Activated CD8-positive, alpha-beta memory T cell treated with anti-CD3 and anti-CD28 coated beads, Interleukin-2, amount 10 ng/mL, durations not matched to agents 7 days and 5 days (primary cell): Measurements from ENCODE around the gene MRGPRE. TPM values are rescaled to one million over a fixed set of nuclear protein-coding genes. Genes with fewer than 3 reads are reported as not detected.
"Not testable (repeated sequence)": the region's sequence is repeated elsewhere in the genome, so short reads cannot be mapped to it uniquely, and the experiment has no call there.

Experiments
- ATAC-seq: fragments of 150-1000 bp; cut with Tn5 transposase; one replicate; pipeline ENCODE4 v1.10.0; 2021; ENCODE audit warnings: moderate library complexity
- CTCF ChIA-PET: fragments of 350-600 bp; sonication (Branson Sonifier 250); formaldehyde crosslinking; loops from one replicate; lab custom pipeline; 2021; ENCODE audit warnings: antibody characterized with exemption; lab: Charles Lee
- DNase-seq: peaks from one replicate; pipeline ENCODE4 v3.0.0-alpha.2; 2020
- H3K27ac Mint-ChIP-seq: one replicate; pipeline ENCODE4 v1.8.0; 2021; ENCODE audit warnings: mild to moderate bottlenecking, mixed read lengths
- H3K27me3 Mint-ChIP-seq: one replicate; pipeline ENCODE4 v1.8.0; 2021; ENCODE audit warnings: mixed read lengths
- H3K36me3 Mint-ChIP-seq: one replicate; pipeline ENCODE4 v1.8.0; 2021; ENCODE audit warnings: mild to moderate bottlenecking, mixed read lengths
- H3K4me1 Mint-ChIP-seq: one replicate; pipeline ENCODE4 v1.8.0; 2021; ENCODE audit warnings: mixed read lengths
- H3K4me3 Mint-ChIP-seq: one replicate; pipeline ENCODE4 v1.8.0; 2021; ENCODE audit warnings: mild to moderate bottlenecking, moderate library complexity, mixed read lengths
- H3K9me3 Mint-ChIP-seq: one replicate; pipeline ENCODE4 v1.8.0; 2022; ENCODE audit warnings: low read depth, mixed read lengths
- total RNA-seq, 2 experiments: library from RNA; stranded (reverse); gene quantifications; one replicate each; pipeline ENCODE4 v1.2.3, GENCODE V29; 2021

MRGPRE gene
- total RNA-seq = not detected

- H3K4me3 Mint-ChIP-seq = no peak within 1 kb of the TSS
- H3K27me3 Mint-ChIP-seq = peaks cover 12% of the 10 kb centered on the region
- H3K9me3 Mint-ChIP-seq = no peaks in the 10 kb centered on the region
- H3K4me1 Mint-ChIP-seq = no peaks in the 10 kb centered on the region
- CTCF ChIA-PET = no interaction called here
- DNase-seq (no peak), ATAC-seq (no peak)
- no peak within 1 kb of the TSS for H3K27ac Mint-ChIP-seq
- H3K36me3 Mint-ChIP-seq = no peaks in the 10 kb centered on the region
These were observed at the start of gene MRGPRE for GRCh38 chr11:3231851-3232744. TSS of gene MRGPRE (minus strand) at chr11:3232417. CDS start at chr11:3228799, 3,618 bp downstream.

- CTCF ChIA-PET, H3K4me1 Mint-ChIP-seq, DNase-seq, H3K36me3 Mint-ChIP-seq, H3K27ac Mint-ChIP-seq, H3K4me3 Mint-ChIP-seq, ATAC-seq, H3K27me3 Mint-ChIP-seq, H3K9me3 Mint-ChIP-seq: not testable (repeated sequence)
These were observed 48.9 kb upstream of the MRGPRE start for GRCh38 chr11:3281146-3281545.

- H3K27me3 Mint-ChIP-seq, H3K36me3 Mint-ChIP-seq, DNase-seq, H3K4me1 Mint-ChIP-seq, H3K27ac Mint-ChIP-seq, CTCF ChIA-PET, H3K9me3 Mint-ChIP-seq, ATAC-seq, H3K4me3 Mint-ChIP-seq: not testable (repeated sequence)
These were observed 48.4 kb upstream of the MRGPRE start for GRCh38 chr11:3280662-3281061.

GRCh38 chr11:3278922-3279321 is 46.7 kb upstream of the MRGPRE start:
- peak; percentile 55 for ATAC-seq
- H3K4me1 Mint-ChIP-seq, DNase-seq, H3K27ac Mint-ChIP-seq, H3K36me3 Mint-ChIP-seq, H3K27me3 Mint-ChIP-seq, CTCF ChIA-PET, H3K4me3 Mint-ChIP-seq, H3K9me3 Mint-ChIP-seq: not testable (repeated sequence)

- H3K36me3 Mint-ChIP-seq, H3K4me3 Mint-ChIP-seq, H3K4me1 Mint-ChIP-seq, DNase-seq, CTCF ChIA-PET, H3K27ac Mint-ChIP-seq, H3K27me3 Mint-ChIP-seq, H3K9me3 Mint-ChIP-seq, ATAC-seq: not testable (repeated sequence)
These were observed 41.4 kb upstream of the MRGPRE start for GRCh38 chr11:3273629-3274028.

- ATAC-seq, H3K36me3 Mint-ChIP-seq, CTCF ChIA-PET, H3K27me3 Mint-ChIP-seq, H3K4me3 Mint-ChIP-seq, H3K27ac Mint-ChIP-seq, DNase-seq, H3K9me3 Mint-ChIP-seq, H3K4me1 Mint-ChIP-seq: not testable (repeated sequence)
These were observed 30.3 kb upstream of the MRGPRE start for GRCh38 chr11:3262548-3262947.

- DNase-seq, H3K4me3 Mint-ChIP-seq, H3K4me1 Mint-ChIP-seq, ATAC-seq, H3K27ac Mint-ChIP-seq, H3K27me3 Mint-ChIP-seq, CTCF ChIA-PET, H3K36me3 Mint-ChIP-seq, H3K9me3 Mint-ChIP-seq: not testable (repeated sequence)
These were observed 29.6 kb upstream of the MRGPRE start for GRCh38 chr11:3261831-3262230.

- H3K27ac Mint-ChIP-seq, CTCF ChIA-PET, H3K27me3 Mint-ChIP-seq, ATAC-seq, DNase-seq, H3K36me3 Mint-ChIP-seq, H3K9me3 Mint-ChIP-seq, H3K4me1 Mint-ChIP-seq, H3K4me3 Mint-ChIP-seq: not testable (repeated sequence)
These were observed 25.3 kb upstream of the MRGPRE start for GRCh38 chr11:3257509-3257908.

- H3K4me3 Mint-ChIP-seq, H3K36me3 Mint-ChIP-seq, CTCF ChIA-PET, H3K27ac Mint-ChIP-seq, H3K9me3 Mint-ChIP-seq, H3K4me1 Mint-ChIP-seq, ATAC-seq, DNase-seq, H3K27me3 Mint-ChIP-seq: not testable (repeated sequence)
These were observed 23.0 kb upstream of the MRGPRE start for GRCh38 chr11:3255241-3255640.

- CTCF ChIA-PET, H3K4me1 Mint-ChIP-seq, H3K9me3 Mint-ChIP-seq, H3K36me3 Mint-ChIP-seq, ATAC-seq, H3K27me3 Mint-ChIP-seq, H3K4me3 Mint-ChIP-seq, DNase-seq, H3K27ac Mint-ChIP-seq: not testable (repeated sequence)
These were observed 22.6 kb upstream of the MRGPRE start for GRCh38 chr11:3254773-3255172.

- DNase-seq = no peak
- H3K4me3 Mint-ChIP-seq = no peak overlapping the region
- ATAC-seq = no peak
- H3K4me1 Mint-ChIP-seq = no peaks in the 10 kb centered on the region
- H3K9me3 Mint-ChIP-seq = no peaks in the 10 kb centered on the region
- H3K27ac Mint-ChIP-seq = no peak overlapping the region
- no peaks in the 10 kb centered on the region for H3K36me3 Mint-ChIP-seq
- peaks cover 24% of the 10 kb centered on the region for H3K27me3 Mint-ChIP-seq
- CTCF ChIA-PET = interaction anchor here (1.4 kb wide), 1 partner anchor 163 kb away, joined by 3 read pairs; no protein-coding TSS in a partner anchor
These were observed 12.9 kb upstream of the MRGPRE start for GRCh38 chr11:3245071-3245470.

- H3K27me3 Mint-ChIP-seq = peaks cover 31% of the 10 kb centered on the region
- H3K4me1 Mint-ChIP-seq = no peaks in the 10 kb centered on the region
- no peaks in the 10 kb centered on the region for H3K9me3 Mint-ChIP-seq
- CTCF ChIA-PET = no interaction called here
- H3K36me3 Mint-ChIP-seq = no peaks in the 10 kb centered on the region
- H3K27ac Mint-ChIP-seq = no peak overlapping the region
- ATAC-seq (no peak), DNase-seq (no peak)
- H3K4me3 Mint-ChIP-seq = no peak overlapping the region
These were observed 11.7 kb upstream of the MRGPRE start for GRCh38 chr11:3243880-3244279.

GRCh38 chr11:3237119-3237518 is 4.9 kb upstream of the MRGPRE start:
- CTCF ChIA-PET = no interaction called here
- no peaks in the 10 kb centered on the region for H3K9me3 Mint-ChIP-seq
- ATAC-seq (no peak), DNase-seq (no peak)
- H3K4me1 Mint-ChIP-seq = no peaks in the 10 kb centered on the region
- H3K4me3 Mint-ChIP-seq = no peak overlapping the region
- no peaks in the 10 kb centered on the region for H3K36me3 Mint-ChIP-seq
- H3K27ac Mint-ChIP-seq = no peak overlapping the region
- H3K27me3 Mint-ChIP-seq = peaks cover 28% of the 10 kb centered on the region

GRCh38 chr11:3234846-3235245 is 2.6 kb upstream of the MRGPRE start:
- no peak overlapping the region for H3K4me3 Mint-ChIP-seq
- H3K27me3 Mint-ChIP-seq = peaks cover 20% of the 10 kb centered on the region
- ATAC-seq (no peak), DNase-seq (no peak)
- CTCF ChIA-PET = no interaction called here
- H3K36me3 Mint-ChIP-seq = no peaks in the 10 kb centered on the region
- no peaks in the 10 kb centered on the region for H3K9me3 Mint-ChIP-seq
- no peak overlapping the region for H3K27ac Mint-ChIP-seq
- H3K4me1 Mint-ChIP-seq = no peaks in the 10 kb centered on the region
